ENCODE results near the gene ZNF319. TPM values are rescaled to one million over a fixed set of nuclear protein-coding genes. Genes with fewer than 3 reads are reported as not detected.
A peak's percentile ranks its signal among the peaks of the same experiment; 100 is the strongest.

The ZNF319 gene
- total and polyA plus RNA-seq, 4 experiments from 2014 or later = 2.3 to 20.5 (median 18.1) TPM

DNA sequence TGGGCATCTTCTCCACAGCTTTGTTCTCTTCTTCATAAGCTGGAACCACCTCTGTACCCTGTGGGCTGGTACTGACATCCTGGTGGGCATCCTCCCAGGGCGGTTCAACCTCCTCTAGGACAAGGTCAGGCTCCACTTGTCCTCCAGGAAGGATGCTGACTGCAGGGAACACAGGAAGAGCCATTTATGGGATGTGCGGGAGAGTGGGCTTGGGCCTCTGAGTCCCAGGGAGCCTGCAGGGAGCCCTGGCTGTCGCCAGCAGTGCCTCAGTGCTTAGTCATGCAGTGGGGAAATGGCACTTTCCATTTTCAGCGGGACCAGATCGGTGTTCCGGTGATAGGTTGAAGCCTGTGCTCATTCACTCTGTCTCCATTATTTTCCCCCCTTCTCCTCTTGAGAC lies 50.1 kb downstream of the ZNF319 start:
- POLR2A ChIA-PET (ENCODE audit: partially characterized antibody) = no interaction called here

DNA sequence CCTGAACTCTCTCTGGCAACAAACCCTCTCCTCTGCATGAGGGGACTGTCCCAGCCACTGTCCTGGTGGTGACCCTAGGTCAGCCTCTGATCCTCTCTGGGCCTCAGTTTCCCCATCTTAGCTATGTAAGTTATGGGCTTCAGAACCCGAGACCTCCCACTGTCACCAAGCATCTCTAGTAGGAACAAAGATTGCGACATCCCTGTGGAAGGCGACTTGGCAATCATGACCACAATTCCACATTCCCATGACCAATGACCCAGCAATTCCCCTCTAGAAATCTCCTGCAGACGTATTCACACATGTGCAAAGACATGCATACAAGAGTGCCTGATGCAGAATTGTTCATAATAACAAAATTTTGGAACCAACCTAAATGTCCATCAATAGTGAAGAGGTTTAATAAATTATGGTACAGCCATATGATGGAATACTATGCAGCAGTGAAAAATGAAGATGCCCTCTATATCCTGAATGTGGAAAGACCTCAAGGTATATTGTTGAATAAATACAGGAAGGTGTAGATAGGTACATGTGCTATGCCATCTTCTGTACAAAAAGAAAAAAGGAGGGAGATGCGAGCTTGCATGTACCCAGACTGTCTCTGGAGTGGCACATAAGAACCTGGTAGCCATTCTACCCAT lies 50.8 kb downstream of the ZNF319 start:
- Histone ChIP-seq H3K4me3 (ENCODE audit: low read length in 2 of 2) (no peak overlapping the region), H3K27ac (ENCODE audit: low read depth, low read length) (no peak overlapping the region), H3K36me3 (ENCODE audit: insufficient read depth, low read length) (no peaks in the 10 kb centered on the region), H3K9me3 (ENCODE audit: control insufficient read depth in 1 of 2, low read length in 2 of 2) (no peaks in the 10 kb centered on the region), H3K27me3 (ENCODE audit: insufficient read depth, low read length) (no peaks in the 10 kb centered on the region), H3K4me1 (ENCODE audit: insufficient read depth, low read length) (no peaks in the 10 kb centered on the region)
- intact Hi-C loops (cut with micrococcal nuclease) = no loop called here
- CTCF ChIA-PET (ENCODE audit: partially characterized antibody) = no interaction called here
- no peaks in the 10 kb centered on the region for H3K4me1 Mint-ChIP-seq
- DNase-seq = no peak
- H3K36me3 Mint-ChIP-seq = no peaks in the 10 kb centered on the region
- H3K27ac Mint-ChIP-seq = peak overlapping the region in 1 of 7 donors; percentile 23
- no peak overlapping the region for H3K4me3 Mint-ChIP-seq
- peaks cover 0 to 3% of the 10 kb centered on the region in 2 donors for H3K27me3 Mint-ChIP-seq
- peaks cover 0 to 2% (median 0%) of the 10 kb centered on the region in 8 donors for H3K9me3 Mint-ChIP-seq
- POLR2A ChIA-PET (ENCODE audit: partially characterized antibody) = no interaction called here

More for the DNA sequence above, 50.1 kb downstream of the ZNF319 start:
- Histone ChIP-seq H3K9me3 (ENCODE audit: control insufficient read depth in 1 of 2, low read length in 2 of 2) (no peaks in the 10 kb centered on the region), H3K27me3 (ENCODE audit: insufficient read depth, low read length) (no peaks in the 10 kb centered on the region), H3K27ac (ENCODE audit: low read depth, low read length) (no peak overlapping the region), H3K4me3 (ENCODE audit: low read length in 2 of 2) (no peak overlapping the region), H3K4me1 (ENCODE audit: insufficient read depth, low read length) (no peaks in the 10 kb centered on the region), H3K36me3 (ENCODE audit: insufficient read depth, low read length) (no peaks in the 10 kb centered on the region)
- no peak for DNase-seq
- CTCF ChIA-PET (ENCODE audit: partially characterized antibody) = no interaction called here
- Mint-ChIP-seq H3K9me3 (peaks cover 0 to 2% (median 0%) of the 10 kb centered on the region in 8 donors), H3K4me1 (no peaks in the 10 kb centered on the region), H3K27me3 (peaks cover 0 to 3% of the 10 kb centered on the region in 2 donors), H3K27ac (no peak overlapping the region), H3K4me3 (no peak overlapping the region), H3K36me3 (no peaks in the 10 kb centered on the region)
- intact Hi-C loops (cut with micrococcal nuclease) = no loop called here

DNA sequence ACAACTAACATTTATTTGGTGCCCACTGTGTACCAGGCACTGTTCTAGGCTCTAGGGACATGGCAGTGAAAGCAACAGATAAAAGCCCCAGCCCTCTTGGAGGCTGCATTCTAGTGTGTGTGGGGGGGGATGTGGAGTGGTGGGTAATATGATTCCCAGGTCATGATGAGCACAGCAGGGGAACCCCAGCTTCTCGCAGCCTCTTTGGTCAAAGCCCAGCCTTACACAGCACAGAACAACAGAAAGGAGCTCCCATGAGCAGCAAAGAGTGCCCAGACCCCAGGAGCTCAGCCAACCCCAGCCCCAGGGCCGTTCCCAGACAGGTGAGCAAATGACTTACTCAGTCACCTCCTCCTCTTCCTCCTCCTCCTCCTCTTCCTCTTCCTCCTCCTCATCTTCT lies 51.5 kb downstream of the ZNF319 start:
- no peaks in the 10 kb centered on the region for H3K4me1 ChIP-seq (ENCODE audit: insufficient read depth, low read length)
- intact Hi-C loops (cut with micrococcal nuclease) = no loop called here
- no peaks in the 10 kb centered on the region for H3K36me3 ChIP-seq (ENCODE audit: insufficient read depth, low read length)
- H3K27me3 ChIP-seq (ENCODE audit: insufficient read depth, low read length) = no peaks in the 10 kb centered on the region
- no peak overlapping the region for H3K27ac ChIP-seq (ENCODE audit: low read depth, low read length)
- H3K4me3 Mint-ChIP-seq = no peak overlapping the region
- ChIA-PET POLR2A (ENCODE audit: partially characterized antibody) (no interaction called here), CTCF (ENCODE audit: partially characterized antibody) (no interaction called here)
- H3K36me3 Mint-ChIP-seq = no peaks in the 10 kb centered on the region
- H3K4me3 ChIP-seq (ENCODE audit: low read length in 2 of 2) = no peak overlapping the region
- H3K9me3 Mint-ChIP-seq = peaks cover 0 to 2% (median 0%) of the 10 kb centered on the region in 8 donors
- no peaks in the 10 kb centered on the region for H3K4me1 Mint-ChIP-seq
- no peaks in the 10 kb centered on the region for H3K9me3 ChIP-seq (ENCODE audit: control insufficient read depth in 1 of 2, low read length in 2 of 2)
- no peak for DNase-seq
- peaks cover 0 to 3% of the 10 kb centered on the region in 2 donors for H3K27me3 Mint-ChIP-seq
- no peak overlapping the region for H3K27ac Mint-ChIP-seq

DNA sequence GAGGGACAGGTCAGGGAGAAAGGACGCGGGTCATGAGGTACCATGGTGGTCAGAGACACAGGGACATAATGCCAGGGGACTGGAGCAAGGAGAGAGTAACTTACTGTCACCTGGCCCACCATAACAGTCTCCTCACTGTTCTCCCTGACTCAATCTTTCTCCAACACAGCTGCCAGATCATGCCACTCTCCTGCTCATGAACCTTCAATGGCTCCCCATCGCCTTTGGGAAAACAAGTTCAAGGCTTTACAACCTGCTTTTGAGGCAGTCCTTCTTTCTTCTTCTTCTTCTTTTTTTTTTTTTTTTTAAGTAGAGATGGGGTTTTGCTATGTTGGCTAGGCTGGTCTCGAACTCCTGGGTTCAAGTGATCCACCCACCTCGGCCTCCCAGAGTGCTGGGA lies 52.4 kb downstream of the ZNF319 start:
- H3K4me3 ChIP-seq (ENCODE audit: low read length in 2 of 2) = no peak overlapping the region
- no peaks in the 10 kb centered on the region for H3K27me3 ChIP-seq (ENCODE audit: insufficient read depth, low read length)
- H3K9me3 Mint-ChIP-seq = peaks cover 0 to 2% (median 0%) of the 10 kb centered on the region in 8 donors
- no peak overlapping the region for H3K27ac ChIP-seq (ENCODE audit: low read depth, low read length)
- ChIA-PET CTCF (ENCODE audit: partially characterized antibody) (no interaction called here), POLR2A (ENCODE audit: partially characterized antibody) (no interaction called here)
- no peak overlapping the region for H3K27ac Mint-ChIP-seq
- no peaks in the 10 kb centered on the region for H3K36me3 Mint-ChIP-seq
- no peaks in the 10 kb centered on the region for H3K9me3 ChIP-seq (ENCODE audit: control insufficient read depth in 1 of 2, low read length in 2 of 2)
- no peaks in the 10 kb centered on the region for H3K4me1 Mint-ChIP-seq
- intact Hi-C loops (cut with micrococcal nuclease) = no loop called here
- DNase-seq = no peak
- H3K36me3 ChIP-seq (ENCODE audit: insufficient read depth, low read length) = no peaks in the 10 kb centered on the region
- H3K4me1 ChIP-seq (ENCODE audit: insufficient read depth, low read length) = no peaks in the 10 kb centered on the region
- peaks cover 0 to 2% of the 10 kb centered on the region in 2 donors for H3K27me3 Mint-ChIP-seq
- H3K4me3 Mint-ChIP-seq = no peak overlapping the region

DNA sequence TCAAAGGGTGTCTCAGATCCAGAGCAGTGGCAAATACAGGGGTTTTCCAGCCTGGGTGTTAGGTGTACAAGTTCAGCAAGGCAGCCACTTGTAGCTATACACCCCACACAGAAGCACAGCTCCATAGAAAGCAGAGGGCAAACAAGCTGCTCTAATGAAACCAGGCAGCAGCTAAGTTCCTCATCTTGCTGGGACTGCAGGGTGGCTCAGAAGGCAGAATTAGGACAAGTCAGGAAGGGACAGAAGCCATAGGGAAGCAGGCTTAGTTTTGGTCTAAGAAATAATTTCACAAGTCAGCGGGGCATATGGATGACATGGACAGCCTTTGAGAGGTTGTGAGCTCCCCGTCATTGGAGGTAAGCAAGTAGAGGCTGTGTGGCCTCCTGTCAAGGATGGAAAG lies 53.2 kb downstream of the ZNF319 start:
- Mint-ChIP-seq H3K27ac (no peak overlapping the region), H3K36me3 (no peaks in the 10 kb centered on the region), H3K4me3 (no peak overlapping the region), H3K9me3 (peaks cover 0 to 2% (median 0%) of the 10 kb centered on the region in 8 donors), H3K4me1 (no peaks in the 10 kb centered on the region), H3K27me3 (peaks cover 0 to 2% of the 10 kb centered on the region in 2 donors)
- no peak overlapping the region for H3K27ac ChIP-seq (ENCODE audit: low read depth, low read length)
- POLR2A ChIA-PET (ENCODE audit: partially characterized antibody) = no interaction called here
- CTCF ChIA-PET (ENCODE audit: partially characterized antibody) = no interaction called here
- H3K4me1 ChIP-seq (ENCODE audit: insufficient read depth, low read length) = no peaks in the 10 kb centered on the region
- H3K27me3 ChIP-seq (ENCODE audit: insufficient read depth, low read length) = no peaks in the 10 kb centered on the region
- H3K4me3 ChIP-seq (ENCODE audit: low read length in 2 of 2) = no peak overlapping the region
- intact Hi-C loops (cut with micrococcal nuclease) = no loop called here
- DNase-seq = no peak
- no peaks in the 10 kb centered on the region for H3K36me3 ChIP-seq (ENCODE audit: insufficient read depth, low read length)
- H3K9me3 ChIP-seq (ENCODE audit: control insufficient read depth in 1 of 2, low read length in 2 of 2) = no peaks in the 10 kb centered on the region

DNA sequence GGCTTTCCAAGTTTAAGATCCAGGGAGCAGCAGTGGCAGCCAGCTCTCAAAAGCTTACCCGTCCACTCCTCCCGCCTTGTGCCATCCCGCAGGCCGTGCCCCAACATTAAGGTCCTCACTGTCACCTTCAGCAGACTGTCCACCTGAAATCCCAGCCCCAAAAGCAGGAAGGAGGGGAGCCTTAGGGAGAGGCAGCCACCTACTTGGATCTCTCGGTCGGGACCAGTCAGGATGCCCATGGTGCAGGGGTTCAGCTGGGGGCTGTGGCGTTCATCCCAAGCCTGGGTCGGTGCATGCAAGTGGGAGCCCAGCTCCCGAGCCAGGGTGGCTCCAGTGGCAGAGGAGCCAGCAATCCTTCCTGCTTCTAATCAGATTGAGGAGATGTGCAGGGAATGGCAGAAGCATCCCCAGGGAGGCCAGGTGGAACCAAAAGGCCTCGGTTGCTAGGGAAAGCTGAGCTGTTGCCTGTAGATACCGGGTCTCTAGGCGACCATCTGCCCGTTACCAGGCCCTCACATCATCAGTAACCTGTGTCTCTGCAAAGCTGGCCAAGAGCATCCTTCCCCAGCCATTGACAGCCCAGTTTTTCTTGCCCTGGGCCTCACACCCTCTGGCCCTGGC lies 54.2 kb downstream of the ZNF319 start:
- POLR2A ChIA-PET (ENCODE audit: partially characterized antibody) = no interaction called here
- Histone ChIP-seq H3K36me3 (ENCODE audit: insufficient read depth, low read length) (no peaks in the 10 kb centered on the region), H3K9me3 (ENCODE audit: control insufficient read depth in 1 of 2, low read length in 2 of 2) (no peaks in the 10 kb centered on the region), H3K27me3 (ENCODE audit: insufficient read depth, low read length) (no peaks in the 10 kb centered on the region), H3K27ac (ENCODE audit: low read depth, low read length) (no peak overlapping the region), H3K4me1 (ENCODE audit: insufficient read depth, low read length) (no peaks in the 10 kb centered on the region), H3K4me3 (ENCODE audit: low read length in 2 of 2) (no peak overlapping the region)
- CTCF ChIA-PET (ENCODE audit: partially characterized antibody) = no interaction called here
- Mint-ChIP-seq H3K27me3 (peaks cover 0 to 3% of the 10 kb centered on the region in 2 donors), H3K36me3 (no peaks in the 10 kb centered on the region), H3K27ac (no peak overlapping the region), H3K4me1 (no peaks in the 10 kb centered on the region), H3K9me3 (peaks cover 0 to 2% (median 0%) of the 10 kb centered on the region in 8 donors), H3K4me3 (no peak overlapping the region)
- no peak for DNase-seq
- intact Hi-C loops (cut with micrococcal nuclease) = no loop called here

DNA sequence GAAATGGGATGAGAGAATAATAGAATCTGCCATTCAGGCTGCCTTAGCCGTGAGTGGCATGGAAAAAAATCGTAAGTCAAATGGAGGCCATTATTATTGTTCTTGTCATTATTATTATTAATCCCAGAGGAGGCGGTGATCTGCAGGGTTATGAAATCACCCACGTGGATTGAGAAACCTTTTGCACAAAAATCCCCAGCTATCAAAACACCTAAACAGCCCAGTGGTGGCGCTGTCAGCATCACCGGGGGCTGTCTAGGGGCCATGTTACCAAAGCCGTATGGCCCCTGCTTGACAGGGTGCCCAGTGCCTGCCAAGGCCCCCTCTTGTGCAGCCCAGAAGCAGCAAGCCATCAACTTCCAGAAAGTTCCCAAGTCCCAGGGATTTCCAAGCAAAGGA lies 54.7 kb downstream of the ZNF319 start:
- CTCF ChIA-PET (ENCODE audit: partially characterized antibody) = no interaction called here

More for the DNA sequence above, 54.7 kb downstream of the ZNF319 start:
- intact Hi-C loops (cut with micrococcal nuclease) = no loop called here
- no peaks in the 10 kb centered on the region for H3K27me3 ChIP-seq (ENCODE audit: insufficient read depth, low read length)
- Mint-ChIP-seq H3K4me1 (no peaks in the 10 kb centered on the region), H3K27me3 (peaks cover 0 to 3% of the 10 kb centered on the region in 2 donors), H3K9me3 (peaks cover 0 to 2% (median 0%) of the 10 kb centered on the region in 8 donors), H3K27ac (peak overlapping the region in 1 of 7 donors; percentile 61), H3K36me3 (no peaks in the 10 kb centered on the region), H3K4me3 (no peak overlapping the region)
- POLR2A ChIA-PET (ENCODE audit: partially characterized antibody) = no interaction called here
- no peaks in the 10 kb centered on the region for H3K36me3 ChIP-seq (ENCODE audit: insufficient read depth, low read length)
- DNase-seq = no peak
- no peak overlapping the region for H3K4me3 ChIP-seq (ENCODE audit: low read length in 2 of 2)
- no peaks in the 10 kb centered on the region for H3K9me3 ChIP-seq (ENCODE audit: control insufficient read depth in 1 of 2, low read length in 2 of 2)
- H3K27ac ChIP-seq (ENCODE audit: low read depth, low read length) = no peak overlapping the region
- no peaks in the 10 kb centered on the region for H3K4me1 ChIP-seq (ENCODE audit: insufficient read depth, low read length)

Measured in CD4-positive, alpha-beta memory T cell (primary cell).